GM21737 (cell line): ENCODE results near the gene MRPS11.
"Not testable (repeated sequence)": the region's sequence is repeated elsewhere in the genome, so short reads cannot be mapped to it uniquely, and the experiment has no call there.

Source experiments
- ATAC-seq: cut with Tn5 transposase; IDR thresholded peaks from one replicate; pipeline ENCODE4 v1.9.1; 2021; ENCODE audit warnings: mild to moderate bottlenecking, moderate library complexity; ENCODE audit not compliant: unreplicated experiment

The MRPS11 gene

GRCh38 chr15:88487796-88488523 is 20.5 kb downstream of the MRPS11 start:
- ATAC-seq, result no peak

- ATAC-seq, result no peak
Measured at GRCh38 chr15:88489321-88489720, 21.8 kb downstream of the MRPS11 start.

GRCh38 chr15:88490036-88490435 is 22.5 kb downstream of the MRPS11 start:
- no peak for ATAC-seq

- ATAC-seq, result no peak
Measured at GRCh38 chr15:88491158-88491557, 23.6 kb downstream of the MRPS11 start.

GRCh38 chr15:88493844-88494243 is 26.3 kb downstream of the MRPS11 start:
- no peak for ATAC-seq

GRCh38 chr15:88497109-88497765 is 29.7 kb downstream of the MRPS11 start:
- ATAC-seq, result no peak

- no peak for ATAC-seq
Measured at GRCh38 chr15:88498996-88499395, 31.5 kb downstream of the MRPS11 start.

- ATAC-seq, result no peak
Measured at GRCh38 chr15:88504445-88504844, 36.9 kb downstream of the MRPS11 start.

GRCh38 chr15:88505721-88506120 is 38.2 kb downstream of the MRPS11 start:
- ATAC-seq, result no peak

GRCh38 chr15:88506628-88507027 is 39.1 kb downstream of the MRPS11 start:
- ATAC-seq, result no peak

- no peak for ATAC-seq
Measured at GRCh38 chr15:88509321-88509720, 41.8 kb downstream of the MRPS11 start.

GRCh38 chr15:88509964-88510363 is 42.5 kb downstream of the MRPS11 start:
- ATAC-seq, result no peak

GRCh38 chr15:88511161-88511560 is 43.7 kb downstream of the MRPS11 start:
- ATAC-seq, result no peak

GRCh38 chr15:88512078-88512477 is 44.6 kb downstream of the MRPS11 start:
- no peak for ATAC-seq

GRCh38 chr15:88512601-88513000 is 45.1 kb downstream of the MRPS11 start:
- ATAC-seq, result no peak

GRCh38 chr15:88513195-88513594 is 45.7 kb downstream of the MRPS11 start:
- ATAC-seq, result no peak

- ATAC-seq, result no peak
Measured at GRCh38 chr15:88518903-88519302, 51.4 kb downstream of the MRPS11 start.

GRCh38 chr15:88524094-88524493 is 56.6 kb downstream of the MRPS11 start:
- ATAC-seq, result not testable (repeated sequence)

- no peak for ATAC-seq
Measured at GRCh38 chr15:88525418-88525817, 57.9 kb downstream of the MRPS11 start.

- ATAC-seq, result no peak
Measured at GRCh38 chr15:88526247-88526879, 58.9 kb downstream of the MRPS11 start.

GRCh38 chr15:88529021-88529630 is 61.6 kb downstream of the MRPS11 start:
- no peak for ATAC-seq
